GM12878 (cell line): Measurements from ENCODE around the gene NSMCE3. TPM values are rescaled to one million over a fixed set of nuclear protein-coding genes. Genes with fewer than 3 reads are reported as not detected.

Experiments used
- ATAC-seq: fragments of 200-7000 bp; cut with Tn5 transposase; 3 replicates; pipeline ENCODE4 v1.9.1; 2020; ENCODE audit warnings: mild to moderate bottlenecking, moderate library complexity
- BruUV-seq: library from RNA; stranded (reverse); fragments of 400-500 nt; replicated peaks from 2 replicates; lab custom pipeline; 2021; lab: Mats Ljungman, UMichigan
- CTCF ChIA-PET: fragments of 300-600 bp; sonication (Branson Sonifier 250); formaldehyde crosslinking; extraction: SDS; loops from one replicate; lab custom pipeline; 2021; ENCODE audit warnings: inconsistent platforms; lab: Yijun Ruan, JAX
- POLR2A ChIA-PET: fragments of 350-600 bp; formaldehyde crosslinking; extraction: SDS; loops from one replicate; lab custom pipeline; 2021; ENCODE audit warnings: inconsistent platforms; lab: Charles Lee
- RAD21 ChIA-PET: fragments of 300-600 bp; sonication (Branson Sonifier 250); formaldehyde crosslinking; loops from one replicate; lab custom pipeline; 2023; ENCODE audit warnings: antibody characterized with exemption; ENCODE audit not compliant: unreplicated experiment; lab: Charles Lee
- SMC1A ChIA-PET: fragments of 300-600 bp; sonication (Branson Sonifier 250); formaldehyde crosslinking; loops from one replicate; lab custom pipeline; 2023; ENCODE audit not compliant: unreplicated experiment, uncharacterized antibody; lab: Charles Lee
- DNase-seq: peaks from one replicate; pipeline ENCODE4 v3.0.0-alpha.2; 2011; ENCODE audit warnings: low read depth, low spot score
- FAIRE-seq: peaks from 3 replicates; lab custom pipeline; 2011; peaks lifted over from hg19 to GRCh38; lab: Jason Lieb, UNC
- H2AFZ ChIP-seq: 2 replicates; pipeline ENCODE4 v1.6.0; 2011; ENCODE audit warnings: low read depth, low read length, control low read depth; ENCODE audit not compliant: control insufficient read depth
- H3K27ac ChIP-seq: 2 replicates; pipeline ENCODE4 v1.5.1; 2011; ENCODE audit warnings: control low read depth; ENCODE audit not compliant: control insufficient read depth, insufficient read depth
- H3K27me3 ChIP-seq, 2 experiments: replicated peaks in 1 of 2; 2 replicates each; pipeline versions ENCODE4 v1.6.0 to v1.6.1; 2011; ENCODE audit warnings: low read length in 1 of 2; ENCODE audit not compliant: control insufficient read depth in 2 of 2, insufficient read depth in 2 of 2
- H3K36me3 ChIP-seq, 2 experiments: 2 replicates each; pipeline ENCODE4 v1.5.1; 2011; ENCODE audit warnings: low read length in 1 of 2; ENCODE audit not compliant: control insufficient read depth in 2 of 2, insufficient read depth in 2 of 2
- H3K4me1 ChIP-seq: 2 replicates; pipeline ENCODE4 v1.6.1; 2011; ENCODE audit warnings: mild to moderate bottlenecking, low read length, moderate library complexity, mixed read lengths; ENCODE audit not compliant: control insufficient read depth, insufficient read depth
- H3K4me2 ChIP-seq: 2 replicates; pipeline ENCODE4 v1.6.0; 2011; ENCODE audit warnings: control low read depth; ENCODE audit not compliant: control insufficient read depth, insufficient read depth
- H3K4me3 ChIP-seq: fragments of 200-600 bp; sonication (generic); 2 replicates; pipeline ENCODE4 v1.5.1; 2016
- H3K79me2 ChIP-seq: 2 replicates; pipeline ENCODE4 v1.6.0; 2011; ENCODE audit warnings: low read length; ENCODE audit not compliant: control insufficient read depth, insufficient read depth
- H3K9ac ChIP-seq: 2 replicates; pipeline ENCODE4 v1.8.0; 2011; ENCODE audit warnings: low read length, control low read depth, mixed read lengths; ENCODE audit not compliant: control insufficient read depth, insufficient read depth
- H3K9me3 ChIP-seq: replicated peaks from 3 replicates; pipeline ENCODE4 v1.5.1; 2011; ENCODE audit warnings: mild to moderate bottlenecking, low read length; ENCODE audit not compliant: control insufficient read depth, insufficient read depth
- H4K20me1 ChIP-seq: 2 replicates; pipeline ENCODE4 v1.6.0; 2011; ENCODE audit not compliant: control insufficient read depth, insufficient read depth
- CBFB ChIP-seq: IDR thresholded peaks from 2 replicates; pipeline ENCODE4 v1.6.1; 2016; ENCODE audit warnings: antibody characterized with exemption, low read depth
- GABPA ChIP-seq: IDR thresholded peaks from 2 replicates; pipeline ENCODE4 v1.6.1; 2014; ENCODE audit warnings: antibody characterized with exemption, low read depth, mild to moderate bottlenecking, inconsistent platforms
- MEF2B ChIP-seq: fragments of 450-650 bp; IDR thresholded peaks from 2 replicates; pipeline ENCODE4 v1.6.1; 2018; ENCODE audit warnings: mild to moderate bottlenecking, moderate library complexity; ENCODE audit not compliant: partially characterized antibody, poor library complexity, severe bottlenecking
- MYB ChIP-seq: fragments of 150-350 bp; IDR thresholded peaks from 2 replicates; pipeline ENCODE4 v1.6.1; 2014; ENCODE audit warnings: mild to moderate bottlenecking, low read depth, low read length, borderline replicate concordance
- NFYB ChIP-seq: IDR thresholded peaks from 2 replicates; pipeline ENCODE4 v1.6.1; 2011; ENCODE audit warnings: low read depth, mild to moderate bottlenecking, low read length, improper control_type of control experiment, moderate library complexity; ENCODE audit not compliant: insufficient read depth
- PML ChIP-seq: IDR thresholded peaks from 2 replicates; pipeline ENCODE4 v1.6.1; 2012; ENCODE audit warnings: low read length, inconsistent platforms
- RAD51 ChIP-seq: fragments of 450-650 bp; IDR thresholded peaks from 2 replicates; pipeline ENCODE4 v1.6.1; 2016; ENCODE audit warnings: moderate library complexity, mild to moderate bottlenecking, inconsistent platforms
- TARDBP ChIP-seq: IDR thresholded peaks from 2 replicates; pipeline ENCODE4 v1.6.1; 2016; ENCODE audit warnings: borderline replicate concordance
- TCF7 ChIP-seq: IDR thresholded peaks from 2 replicates; pipeline ENCODE4 v1.6.1; 2014; ENCODE audit warnings: antibody characterized with exemption, borderline replicate concordance
- ZZZ3 ChIP-seq: IDR thresholded peaks from 2 replicates; pipeline ENCODE4 v1.6.1; 2011; ENCODE audit warnings: low read depth; ENCODE audit not compliant: control insufficient read depth, insufficient read length
- WGBS: methylation state at CpG from one replicate; pipeline ENCODE4 v1.1.6; 2016; ENCODE audit warnings: low lambda C conversion rate; ENCODE audit not compliant: insufficient replicate concordance, insufficient coverage; ENCODE audit errors: missing lambda C conversion rate; 5-methylcytosine and 5-hydroxymethylcytosine counted together
- in situ Hi-C: fragments of 300-500 bp; cut with MboI; formaldehyde crosslinking; loops from 9 replicates; pipeline ENCODE4 v1.14.3; 2018; ENCODE audit warnings: mixed read lengths
- intact Hi-C: fragments of 100-400 bp; cut with micrococcal nuclease; formaldehyde crosslinking; loops from one replicate; pipeline ENCODE4 v1.14.2; 2022; ENCODE audit not compliant: unreplicated experiment
- polyA plus RNA-seq, 11 experiments: library from polyadenylated mRNA; depleted of rRNA in 4 of 11; unstranded in 6 of 11; stranded (reverse) in 5 of 11; fragments of >200 nt; fragmentation: Nextera tagmentation in 4 of 11; fragmentation: Illumina TruSeq in 1 of 11; extraction: Ambion mirVana in 4 of 11; extraction: Trizol in 1 of 11; gene quantifications; 1 replicate in 1 of 11; 2 replicates in 10 of 11; pipeline versions ENCODE4 v1.2.1 to v1.2.3, GENCODE V29; 2011 to 2016; ENCODE audit warnings: inconsistent platforms in 2 of 11, missing spikeins in 2 of 11, low read depth in 1 of 11
- total RNA-seq, 4 experiments: library from RNA; depleted of rRNA in 3 of 4; stranded (reverse); fragments of >200 nt in 3 of 4; fragmentation: Illumina TruSeq in 1 of 4; extraction: Trizol in 1 of 4; gene quantifications; 2 replicates each; pipeline versions ENCODE4 v1.2.1 to v1.2.3, GENCODE V29; 2013 to 2021
- TF ChIP-seq, protein P1 (sequence below): fragments of 450-650 bp; conservative IDR thresholded peaks from 2 replicates; pipeline ENCODE4 v1.6.1; 2017; ENCODE audit warnings: mild to moderate bottlenecking, moderate library complexity
- TF ChIP-seq, protein P2 (sequence below): IDR thresholded peaks from 2 replicates; pipeline ENCODE4 v1.6.1; 2012; ENCODE audit warnings: low read length, inconsistent platforms
- TF ChIP-seq, protein P3 (sequence below): fragments of 450-650 bp; IDR thresholded peaks from 2 replicates; pipeline ENCODE4 v1.6.1; 2017; ENCODE audit warnings: mild to moderate bottlenecking
- TF ChIP-seq, protein P4 (sequence below): IDR thresholded peaks from 2 replicates; pipeline ENCODE4 v1.6.1; 2011; ENCODE audit warnings: low read depth, mild to moderate bottlenecking, low read length, moderate library complexity, borderline replicate concordance; ENCODE audit errors: extremely low read depth
- TF ChIP-seq, protein P5 (sequence below): IDR thresholded peaks from 2 replicates; pipeline ENCODE4 v1.6.1; 2012; ENCODE audit warnings: low read depth, low read length, improper control_type of control experiment

Gene NSMCE3
- total and polyA plus RNA-seq, 10 of the 15 experiments (the other 5 are each of a cell fraction or from before 2014, with no cell fraction given), result 3.7 to 30.0 (median 19.2) TPM

DNA sequence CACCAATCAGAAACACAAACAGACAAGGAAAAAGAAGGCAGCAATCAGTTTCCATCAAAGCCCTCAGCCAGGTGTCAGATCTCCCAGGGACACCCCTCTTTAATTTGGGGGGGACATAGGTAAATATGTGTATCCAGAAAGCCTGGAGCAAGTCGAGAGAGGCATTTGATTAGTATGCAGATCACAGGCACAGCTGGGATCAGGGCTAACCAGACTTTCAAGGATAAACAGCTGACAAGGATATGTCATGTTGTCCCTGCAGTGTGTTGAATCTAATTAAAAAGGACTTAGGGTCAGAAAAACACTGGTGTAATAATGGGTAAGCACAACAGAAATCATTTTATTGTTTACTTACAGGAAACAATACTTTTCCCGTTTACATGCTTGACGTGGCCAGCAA, 30.2 kb downstream of the NSMCE3 start:
- no peak for FAIRE-seq
- no peak for TF ChIP-seq ZZZ3
- TF ChIP-seq TARDBP, result no peak
- TF ChIP-seq, protein P1, sequence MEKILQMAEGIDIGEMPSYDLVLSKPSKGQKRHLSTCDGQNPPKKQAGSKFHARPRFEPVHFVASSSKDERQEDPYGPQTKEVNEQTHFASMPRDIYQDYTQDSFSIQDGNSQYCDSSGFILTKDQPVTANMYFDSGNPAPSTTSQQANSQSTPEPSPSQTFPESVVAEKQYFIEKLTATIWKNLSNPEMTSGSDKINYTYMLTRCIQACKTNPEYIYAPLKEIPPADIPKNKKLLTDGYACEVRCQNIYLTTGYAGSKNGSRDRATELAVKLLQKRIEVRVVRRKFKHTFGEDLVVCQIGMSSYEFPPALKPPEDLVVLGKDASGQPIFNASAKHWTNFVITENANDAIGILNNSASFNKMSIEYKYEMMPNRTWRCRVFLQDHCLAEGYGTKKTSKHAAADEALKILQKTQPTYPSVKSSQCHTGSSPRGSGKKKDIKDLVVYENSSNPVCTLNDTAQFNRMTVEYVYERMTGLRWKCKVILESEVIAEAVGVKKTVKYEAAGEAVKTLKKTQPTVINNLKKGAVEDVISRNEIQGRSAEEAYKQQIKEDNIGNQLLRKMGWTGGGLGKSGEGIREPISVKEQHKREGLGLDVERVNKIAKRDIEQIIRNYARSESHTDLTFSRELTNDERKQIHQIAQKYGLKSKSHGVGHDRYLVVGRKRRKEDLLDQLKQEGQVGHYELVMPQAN, result no peak
- no peak for TF ChIP-seq RAD51
- TF ChIP-seq, protein P2, sequence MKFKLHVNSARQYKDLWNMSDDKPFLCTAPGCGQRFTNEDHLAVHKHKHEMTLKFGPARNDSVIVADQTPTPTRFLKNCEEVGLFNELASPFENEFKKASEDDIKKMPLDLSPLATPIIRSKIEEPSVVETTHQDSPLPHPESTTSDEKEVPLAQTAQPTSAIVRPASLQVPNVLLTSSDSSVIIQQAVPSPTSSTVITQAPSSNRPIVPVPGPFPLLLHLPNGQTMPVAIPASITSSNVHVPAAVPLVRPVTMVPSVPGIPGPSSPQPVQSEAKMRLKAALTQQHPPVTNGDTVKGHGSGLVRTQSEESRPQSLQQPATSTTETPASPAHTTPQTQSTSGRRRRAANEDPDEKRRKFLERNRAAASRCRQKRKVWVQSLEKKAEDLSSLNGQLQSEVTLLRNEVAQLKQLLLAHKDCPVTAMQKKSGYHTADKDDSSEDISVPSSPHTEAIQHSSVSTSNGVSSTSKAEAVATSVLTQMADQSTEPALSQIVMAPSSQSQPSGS, result no peak
- TF ChIP-seq, protein P3, sequence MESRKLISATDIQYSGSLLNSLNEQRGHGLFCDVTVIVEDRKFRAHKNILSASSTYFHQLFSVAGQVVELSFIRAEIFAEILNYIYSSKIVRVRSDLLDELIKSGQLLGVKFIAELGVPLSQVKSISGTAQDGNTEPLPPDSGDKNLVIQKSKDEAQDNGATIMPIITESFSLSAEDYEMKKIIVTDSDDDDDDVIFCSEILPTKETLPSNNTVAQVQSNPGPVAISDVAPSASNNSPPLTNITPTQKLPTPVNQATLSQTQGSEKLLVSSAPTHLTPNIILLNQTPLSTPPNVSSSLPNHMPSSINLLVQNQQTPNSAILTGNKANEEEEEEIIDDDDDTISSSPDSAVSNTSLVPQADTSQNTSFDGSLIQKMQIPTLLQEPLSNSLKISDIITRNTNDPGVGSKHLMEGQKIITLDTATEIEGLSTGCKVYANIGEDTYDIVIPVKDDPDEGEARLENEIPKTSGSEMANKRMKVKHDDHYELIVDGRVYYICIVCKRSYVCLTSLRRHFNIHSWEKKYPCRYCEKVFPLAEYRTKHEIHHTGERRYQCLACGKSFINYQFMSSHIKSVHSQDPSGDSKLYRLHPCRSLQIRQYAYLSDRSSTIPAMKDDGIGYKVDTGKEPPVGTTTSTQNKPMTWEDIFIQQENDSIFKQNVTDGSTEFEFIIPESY, result no peak
- no peak for TF ChIP-seq TCF7
- TF ChIP-seq, protein P4, sequence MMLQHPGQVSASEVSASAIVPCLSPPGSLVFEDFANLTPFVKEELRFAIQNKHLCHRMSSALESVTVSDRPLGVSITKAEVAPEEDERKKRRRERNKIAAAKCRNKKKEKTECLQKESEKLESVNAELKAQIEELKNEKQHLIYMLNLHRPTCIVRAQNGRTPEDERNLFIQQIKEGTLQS, result no peak
- TF ChIP-seq GABPA, result no peak
- TF ChIP-seq MEF2B, result no peak
- TF ChIP-seq NFYB, result no peak
- TF ChIP-seq CBFB, result no peak
- TF ChIP-seq, protein P5, sequence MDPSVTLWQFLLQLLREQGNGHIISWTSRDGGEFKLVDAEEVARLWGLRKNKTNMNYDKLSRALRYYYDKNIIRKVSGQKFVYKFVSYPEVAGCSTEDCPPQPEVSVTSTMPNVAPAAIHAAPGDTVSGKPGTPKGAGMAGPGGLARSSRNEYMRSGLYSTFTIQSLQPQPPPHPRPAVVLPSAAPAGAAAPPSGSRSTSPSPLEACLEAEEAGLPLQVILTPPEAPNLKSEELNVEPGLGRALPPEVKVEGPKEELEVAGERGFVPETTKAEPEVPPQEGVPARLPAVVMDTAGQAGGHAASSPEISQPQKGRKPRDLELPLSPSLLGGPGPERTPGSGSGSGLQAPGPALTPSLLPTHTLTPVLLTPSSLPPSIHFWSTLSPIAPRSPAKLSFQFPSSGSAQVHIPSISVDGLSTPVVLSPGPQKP, result no peak
- no peak for TF ChIP-seq PML
- TF ChIP-seq MYB, result no peak
- TF ChIP-seq, all 136 proteins: peak for 0
- Histone ChIP-seq H3K4me1 (no peaks in the 10 kb centered on the region), H3K36me3 (no peaks in the 10 kb centered on the region), H4K20me1 (no peaks in the 10 kb centered on the region), H3K27ac (no peak overlapping the region), H3K79me2 (no peaks in the 10 kb centered on the region), H2AFZ (no peak overlapping the region), H3K4me2 (no peak overlapping the region), H3K9ac (no peak overlapping the region), H3K4me3 (no peak overlapping the region), H3K9me3 (no peaks in the 10 kb centered on the region), H3K27me3 (no peaks in the 10 kb centered on the region)
- in situ Hi-C loops (no loop called here), intact Hi-C loops (loop anchor here (10.0 kb wide), 1 partner anchor 55 kb away; no protein-coding TSS in a partner anchor)
- BruUV-seq, result no TSS peak
- POLR2A ChIA-PET, result no interaction called here
- SMC1A ChIA-PET, result no interaction called here
- RAD21 ChIA-PET, result no interaction called here
- DNase-seq, result no peak
- no peak for ATAC-seq
- CTCF ChIA-PET, result no interaction called here
- 63% methylated on average over 3 of the region's 3 CpGs for WGBS
